NCI-H748 treated with DMSO at 0.1 percent for 48 hours (cell line): ENCODE measurements around the gene TRAPPC13.
"Not testable (repeated sequence)": the region's sequence is repeated elsewhere in the genome, so short reads cannot be mapped to it uniquely, and the experiment has no call there.

ENCODE experiments used
- DNase-seq: peaks from one replicate; lab custom pipeline; 2025; lab: John Stamatoyannopoulos, UW

Gene TRAPPC13

GRCh38 chr5:65676056-65676455 lies 51.2 kb downstream of the TRAPPC13 start:
- not testable (repeated sequence) for DNase-seq

- no peak for DNase-seq
Measured at GRCh38 chr5:65682148-65682547, 57.3 kb downstream of the TRAPPC13 start.

- DNase-seq = no peak
Measured at GRCh38 chr5:65693121-65693520, 68.3 kb downstream of the TRAPPC13 start.

GRCh38 chr5:65695162-65695755 lies 70.4 kb downstream of the TRAPPC13 start:
- DNase-seq = no peak

GRCh38 chr5:65695896-65696295 lies 71.1 kb downstream of the TRAPPC13 start:
- DNase-seq = no peak

- DNase-seq = no peak
Measured at GRCh38 chr5:65696892-65697291, 72.1 kb downstream of the TRAPPC13 start.

GRCh38 chr5:65699338-65699737 lies 74.5 kb downstream of the TRAPPC13 start:
- no peak for DNase-seq

- DNase-seq = no peak
Measured at GRCh38 chr5:65702036-65702435, 77.2 kb downstream of the TRAPPC13 start.

- DNase-seq = no peak
Measured at GRCh38 chr5:65704621-65705239, 79.9 kb downstream of the TRAPPC13 start.

- DNase-seq = no peak
Measured at GRCh38 chr5:65707663-65708062, 82.8 kb downstream of the TRAPPC13 start.

GRCh38 chr5:65708145-65708544 lies 83.3 kb downstream of the TRAPPC13 start:
- DNase-seq = no peak
